HCT116 (cell line): Measurements from ENCODE around the gene N4BP2.

ENCODE experiments used
- CEBPB ChIP-seq: IDR thresholded peaks from 2 replicates; pipeline ENCODE4 v1.6.1; 2012; ENCODE audit warnings: low read depth
- CTCF ChIP-seq, 3 experiments: fragments of 200-600 bp in 1 of 3; sonication (generic) in 1 of 3; IDR thresholded peaks in 2 of 3; conservative IDR thresholded peaks in 1 of 3; 2 replicates each; pipeline ENCODE4 v1.5.1; 2012 to 2017; ENCODE audit warnings: low read depth in 2 of 3, low read length in 2 of 3, antibody characterized with exemption in 1 of 3, borderline replicate concordance in 1 of 3, control low read depth in 1 of 3, mild to moderate bottlenecking in 1 of 3, mixed read lengths in 1 of 3, mixed run types in 1 of 3, moderate library complexity in 1 of 3; ENCODE audit not compliant: insufficient read depth in 1 of 3
- EGR1 ChIP-seq: IDR thresholded peaks from 2 replicates; pipeline ENCODE4 v1.6.1; 2012; ENCODE audit warnings: low read depth
- EZH2 ChIP-seq: fragments of 200-600 bp; sonication (generic); IDR thresholded peaks from 2 replicates; pipeline ENCODE4 v1.6.1; 2017; ENCODE audit warnings: antibody characterized with exemption, mixed run types
- JUND ChIP-seq: IDR thresholded peaks from 2 replicates; pipeline ENCODE4 v1.6.1; 2012
- POLR2AphosphoS5 ChIP-seq: IDR thresholded peaks from 2 replicates; pipeline ENCODE4 v1.6.1; 2011; ENCODE audit warnings: mild to moderate bottlenecking, low read depth, low read length, moderate library complexity
- REST ChIP-seq: IDR thresholded peaks from 2 replicates; pipeline ENCODE4 v1.6.1; 2012; ENCODE audit warnings: low read depth
- TCF7L2 ChIP-seq: IDR thresholded peaks from 2 replicates; pipeline ENCODE4 v1.7.0; 2011; ENCODE audit warnings: borderline replicate concordance, inconsistent platforms; ENCODE audit not compliant: insufficient read depth, insufficient read length; ENCODE audit errors: extremely low read depth
- YY1 ChIP-seq: IDR thresholded peaks from 2 replicates; pipeline ENCODE4 v1.6.1; 2011; ENCODE audit warnings: low read length, low read depth, moderate library complexity, mild to moderate bottlenecking; ENCODE audit not compliant: insufficient replicate concordance; ENCODE audit errors: extremely low read depth
- ZFX ChIP-seq: fragments of 450-650 bp; IDR thresholded peaks from 2 replicates; pipeline ENCODE4 v1.6.1; 2017
- ZNF274 ChIP-seq: fragments of 200-500 bp; sonication (Bioruptor generic); IDR thresholded peaks from 2 replicates; pipeline ENCODE4 v1.6.1; 2014; ENCODE audit warnings: mild to moderate bottlenecking, low read depth, low read length, inconsistent platforms

DNA sequence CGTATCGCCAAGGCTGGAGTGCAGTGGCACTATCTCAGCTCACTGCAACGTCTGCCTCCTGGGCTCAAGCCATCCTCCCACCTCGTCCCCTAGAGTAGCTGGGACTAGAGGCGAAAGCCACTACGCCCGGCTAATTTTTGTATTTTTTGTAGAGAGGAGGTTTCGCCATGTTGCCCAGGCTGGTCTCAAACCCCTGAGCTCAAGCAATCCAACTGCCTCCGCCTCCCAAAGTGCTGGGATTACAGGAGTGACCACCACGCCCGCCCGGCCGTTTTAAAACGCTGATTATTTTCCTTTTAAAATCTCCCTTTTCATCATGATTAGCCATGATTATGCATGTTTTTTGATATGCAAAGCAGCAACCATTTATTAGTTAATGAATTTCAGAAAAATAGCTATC, 2.2 kb downstream of the N4BP2 start:
- no peak for TF ChIP-seq CTCF (IDR thresholded peaks at IDR 0.05 in 2 of 3, conservative IDR thresholded peaks at IDR 0.05 in 1 of 3; ENCODE audit: borderline replicate concordance in 1 of 3, insufficient read depth in 1 of 3, low read depth in 2 of 3, low read length in 2 of 3)
- no peak for TF ChIP-seq EGR1
- no peak for TF ChIP-seq REST
- no peak for TF ChIP-seq EZH2
- no peak for TF ChIP-seq ZFX
- no peak for TF ChIP-seq ZNF274
- TF ChIP-seq TCF7L2 = no peak
- no peak for TF ChIP-seq YY1
- no peak for TF ChIP-seq CEBPB
- TF ChIP-seq POLR2AphosphoS5 = no peak
- TF ChIP-seq JUND = no peak
